Measurements from ENCODE around the gene THSD7B. TPM values are rescaled to one million over a fixed set of nuclear protein-coding genes. Genes with fewer than 3 reads are reported as not detected.

Gene THSD7B
- polyA plus RNA-seq, 12 donors: 0.52 to 2.0 (median 0.83) TPM; not detected in 2

GRCh38 chr2:137192366-137193310, 427.3 kb downstream of the THSD7B start:
- peak; percentile 5 for DNase-seq

DNA sequence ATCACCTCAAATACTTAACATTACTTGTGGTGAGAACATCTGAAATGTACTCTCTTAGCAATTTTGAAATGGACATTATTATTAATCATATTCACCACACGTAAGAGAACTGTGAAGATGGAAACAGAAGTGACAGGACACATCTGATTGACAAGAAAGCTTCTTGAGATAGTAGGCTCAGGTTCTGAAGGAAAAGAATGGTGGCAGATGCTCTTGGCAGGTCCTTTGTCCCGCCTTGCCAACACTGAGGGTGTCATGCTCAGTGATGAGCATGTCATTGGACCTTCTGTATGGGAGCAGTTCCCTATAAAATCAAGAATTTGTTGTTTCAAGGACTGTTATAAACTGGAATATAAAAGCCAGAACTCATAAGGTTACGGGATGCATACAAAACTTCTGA, 428.1 kb downstream of the THSD7B start:
- DNase-seq: no peak

- no peak for DNase-seq
Observed at GRCh38 chr2:137194111-137194510, 428.8 kb downstream of the THSD7B start.

- DNase-seq: no peak
Observed at GRCh38 chr2:137199751-137200150, 434.4 kb downstream of the THSD7B start.

GRCh38 chr2:137202318-137202717, 437.0 kb downstream of the THSD7B start:
- DNase-seq: no peak

- no peak for DNase-seq
Observed at GRCh38 chr2:137205324-137205723, 440.0 kb downstream of the THSD7B start.

DNA sequence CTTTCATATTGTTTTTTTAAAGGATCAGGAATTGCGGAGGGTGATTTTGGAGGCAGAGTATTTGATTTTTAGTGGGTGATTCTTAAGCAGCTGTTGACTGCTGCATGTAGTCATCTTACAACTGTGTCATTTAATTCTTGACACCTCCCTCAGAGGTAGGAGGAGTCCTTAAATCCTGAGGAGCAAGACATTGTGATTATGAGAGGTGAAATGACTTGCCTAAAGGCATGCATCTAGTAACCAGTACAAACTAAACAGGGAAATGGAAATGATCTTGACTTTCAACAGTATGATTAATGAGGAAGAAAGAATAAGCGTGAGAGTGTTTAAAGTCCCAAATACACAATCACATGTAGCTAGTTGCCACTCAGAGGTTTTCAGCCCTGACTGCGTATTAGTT, 440.7 kb downstream of the THSD7B start:
- no peak for DNase-seq

- DNase-seq: no peak
Observed at GRCh38 chr2:137207030-137207429, 441.7 kb downstream of the THSD7B start.

- no peak for DNase-seq
Observed at GRCh38 chr2:137208431-137208891, 443.1 kb downstream of the THSD7B start.

DNA sequence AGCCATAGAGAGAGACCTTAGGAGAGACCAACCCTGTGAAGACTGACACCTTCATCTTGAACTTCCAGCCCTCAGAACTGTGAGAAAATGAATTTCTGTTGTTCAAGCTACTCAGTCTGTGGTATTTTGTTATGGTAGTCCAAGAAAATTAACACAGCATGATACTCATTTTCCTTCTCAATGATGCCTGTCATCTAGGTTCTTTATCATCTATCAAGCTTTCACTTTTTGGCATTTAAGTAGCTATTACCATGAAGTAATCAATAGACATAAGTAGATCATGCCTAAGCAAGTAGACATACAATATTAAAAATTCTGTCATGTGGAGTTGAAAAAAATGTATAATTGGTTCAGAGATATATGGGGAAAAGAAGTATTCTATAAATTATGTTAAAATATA, 444.7 kb downstream of the THSD7B start:
- DNase-seq: no peak

DNA sequence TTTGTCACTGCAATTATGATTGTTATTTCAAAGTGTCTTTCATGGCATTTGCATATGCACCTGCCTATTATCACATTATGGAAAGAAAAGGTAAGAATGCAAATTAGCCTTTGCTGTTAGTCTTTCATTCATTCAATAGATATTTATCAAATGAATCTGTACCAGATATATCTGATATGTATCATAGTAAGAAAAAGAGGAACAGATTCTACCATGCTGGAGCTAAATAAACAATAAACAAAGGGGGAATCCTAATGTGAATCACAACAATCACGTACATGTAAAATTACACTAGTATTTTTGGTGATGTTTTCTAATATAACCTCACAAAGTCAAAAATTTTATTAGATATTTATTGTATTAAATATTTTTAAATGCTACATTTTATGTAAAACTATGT, 446.4 kb downstream of the THSD7B start:
- DNase-seq: no peak

DNA sequence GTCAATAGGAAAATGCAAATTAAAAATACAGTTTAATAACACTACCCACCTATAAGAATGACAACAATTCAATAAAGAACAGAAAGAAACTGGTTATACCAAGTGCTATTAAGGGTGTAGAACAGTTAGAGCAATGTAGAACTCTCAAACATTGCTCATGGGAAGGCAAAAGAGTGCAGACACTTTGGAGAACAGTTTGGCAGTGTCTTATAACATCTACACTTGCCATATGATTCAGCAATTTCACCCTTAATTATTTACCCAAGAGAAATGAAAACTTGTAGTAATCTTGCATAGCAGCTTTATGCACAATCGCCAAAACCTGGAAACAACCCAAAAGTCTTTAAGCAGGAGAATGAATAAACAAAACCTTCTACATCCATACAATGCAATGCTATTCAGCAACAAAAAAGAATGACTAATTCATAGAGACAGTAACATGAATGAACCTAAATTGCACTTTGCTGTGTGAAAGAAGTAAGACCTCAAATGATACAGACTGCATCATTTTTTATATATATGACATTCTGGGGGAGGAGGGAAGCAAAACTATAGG, 455.2 kb downstream of the THSD7B start:
- no peak for DNase-seq

DNA sequence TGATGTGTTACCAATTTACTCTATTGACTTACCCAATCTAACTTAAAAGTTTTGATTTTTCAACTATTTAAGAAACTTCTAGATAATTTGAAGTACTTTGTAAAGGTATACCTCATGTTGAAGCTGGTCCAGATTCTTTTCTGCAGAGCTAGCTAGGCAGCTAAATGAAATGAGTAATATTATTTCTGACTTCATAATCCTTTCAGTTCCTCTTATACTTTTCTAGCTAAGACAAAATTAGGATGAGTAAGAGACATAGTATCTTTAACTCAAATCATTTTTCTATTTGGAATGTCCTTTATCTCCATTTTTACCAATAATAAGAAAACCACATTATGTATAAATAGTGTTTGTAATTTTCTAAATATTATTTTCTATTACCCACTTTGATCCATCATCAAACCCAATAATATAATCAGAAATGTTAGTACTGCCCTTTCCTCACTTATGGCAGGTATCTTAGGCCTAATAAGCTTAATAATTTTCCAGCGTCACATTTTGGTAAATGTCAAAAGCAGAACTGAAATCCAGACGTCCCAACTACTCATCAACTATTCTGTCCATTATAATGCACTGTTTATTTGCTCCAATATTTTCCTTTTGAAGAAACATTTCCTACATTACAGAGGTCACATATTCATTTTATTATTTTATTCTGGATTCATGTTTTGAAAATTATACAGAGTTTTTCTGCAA, 456.6 kb downstream of the THSD7B start:
- no peak for DNase-seq

DNA sequence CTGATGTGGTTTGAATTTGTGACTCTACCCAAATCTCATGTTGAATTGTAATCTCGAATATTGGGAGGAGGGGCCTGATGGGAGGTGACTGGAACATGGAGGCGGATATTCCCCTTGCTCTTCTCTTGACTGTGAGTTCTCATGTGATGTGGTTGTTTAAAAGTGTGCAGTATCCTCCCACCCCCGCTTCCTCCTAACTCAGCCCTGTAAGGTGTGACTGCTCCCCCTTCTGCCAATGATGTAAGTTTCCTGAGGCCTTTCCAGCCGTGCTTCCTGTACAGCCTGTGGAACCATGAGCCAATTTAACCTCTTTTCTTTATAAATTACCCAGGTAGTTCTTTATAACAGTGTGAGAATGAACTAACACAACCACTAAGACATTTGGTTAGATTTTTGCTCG, 458.4 kb downstream of the THSD7B start:
- no peak for DNase-seq

DNA sequence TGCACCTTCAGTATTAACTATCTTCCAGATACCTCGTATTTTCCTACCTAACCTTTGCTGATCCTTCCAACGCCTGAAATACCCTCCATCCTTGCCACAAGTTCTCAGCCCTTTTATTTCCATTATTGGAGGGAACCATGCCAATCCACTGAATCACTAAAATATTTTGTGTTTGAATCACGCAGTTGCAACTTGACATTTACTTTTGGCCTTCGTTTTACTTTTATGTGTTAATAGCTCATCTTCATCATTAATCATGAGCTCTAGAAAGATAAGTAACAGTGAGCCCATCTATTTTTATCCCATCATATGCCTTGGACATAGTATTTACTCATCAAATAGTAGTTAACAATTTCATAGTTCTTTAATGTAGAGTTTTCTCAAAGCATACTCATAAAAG, 463.2 kb downstream of the THSD7B start:
- DNase-seq: no peak

DNA sequence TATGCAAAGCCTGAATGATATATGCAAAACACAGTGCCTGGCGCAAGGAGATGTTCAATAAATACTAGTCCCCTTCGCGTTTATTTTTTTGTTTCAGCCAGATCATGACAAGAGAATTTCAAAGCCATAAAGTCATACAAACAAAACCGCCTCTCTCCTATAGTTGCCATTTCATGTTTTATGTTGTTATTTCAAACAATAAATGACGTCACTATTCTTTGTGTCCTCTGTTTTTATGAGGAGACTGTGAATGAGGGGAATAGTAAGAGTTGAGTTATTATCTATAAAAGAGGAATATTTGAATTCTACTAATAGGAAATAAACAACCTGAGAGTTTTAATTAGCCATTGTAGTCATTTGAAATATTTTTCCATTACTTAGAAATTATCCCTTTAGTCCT, 464.5 kb downstream of the THSD7B start:
- no peak for DNase-seq

- DNase-seq: no peak
Observed at GRCh38 chr2:137231628-137232027, 466.3 kb downstream of the THSD7B start.

DNA sequence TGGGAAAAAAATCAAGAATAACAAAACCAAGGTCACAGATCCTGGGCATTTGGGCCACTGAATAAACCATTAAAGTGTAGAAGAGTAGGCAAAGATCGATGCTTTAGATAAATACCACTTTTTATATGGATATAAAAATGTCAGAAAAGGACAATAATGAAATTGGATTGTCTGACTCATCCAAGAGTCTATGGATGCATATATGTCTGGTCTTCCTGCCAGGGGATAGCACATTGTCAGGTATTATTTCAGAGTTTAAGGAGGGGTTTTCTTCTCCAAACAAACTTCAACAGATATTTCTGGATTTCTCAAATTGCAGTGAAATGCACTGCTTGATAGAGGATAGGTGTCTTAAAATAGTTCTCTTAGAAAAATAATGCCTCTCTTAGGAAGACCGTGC, 466.7 kb downstream of the THSD7B start:
- DNase-seq: no peak

GRCh38 chr2:137233091-137233490, 467.7 kb downstream of the THSD7B start:
- DNase-seq: no peak

- DNase-seq: peak; percentile 32
Observed at GRCh38 chr2:137237055-137237454, 471.7 kb downstream of the THSD7B start.

GRCh38 chr2:137238065-137238464, 472.7 kb downstream of the THSD7B start:
- DNase-seq: no peak

- DNase-seq: no peak
Observed at GRCh38 chr2:137249463-137250130, 484.3 kb downstream of the THSD7B start.
